Panc1 (cell line): ENCODE data around the gene C11orf87.

Source experiments
- CTCF ChIP-seq: fragments of 450-650 bp; IDR thresholded peaks from 2 replicates; pipeline ENCODE4 v1.5.1; 2017; ENCODE audit warnings: mild to moderate bottlenecking
- REST ChIP-seq, 2 experiments: IDR thresholded peaks; 2 replicates each; pipeline ENCODE4 v1.6.1; 2011 to 2012; ENCODE audit warnings: low read depth in 2 of 2, control low read depth in 1 of 2, low read length in 1 of 2, mild to moderate bottlenecking in 1 of 2, moderate library complexity in 1 of 2; ENCODE audit not compliant: insufficient read depth in 1 of 2
- TCF7L2 ChIP-seq: IDR thresholded peaks from 2 replicates; pipeline ENCODE4 v1.6.1; 2011; ENCODE audit warnings: mild to moderate bottlenecking, low read depth, low read length, inconsistent platforms

GRCh38 chr11:109405671-109406070 is 16.3 kb upstream of the C11orf87 start:
- TF ChIP-seq CTCF: no peak
- TF ChIP-seq REST (IDR thresholded peaks at IDR 0.05; ENCODE audit: insufficient read depth in 1 of 2, low read depth in 2 of 2, low read length in 1 of 2): no peak
- no peak for TF ChIP-seq TCF7L2
